Left ventricle myocardium inferior (tissue), 1 donor: ENCODE results near the gene SH3PXD2B. TPM values are rescaled to one million over a fixed set of nuclear protein-coding genes. Genes with fewer than 3 reads are reported as not detected.
"Not testable (repeated sequence)": the region's sequence is repeated elsewhere in the genome, so short reads cannot be mapped to it uniquely, and the experiment has no call there.

ENCODE experiments used
- DNase-seq: peaks from one replicate; pipeline ENCODE4 v3.0.0-alpha.2; 2020
- H3K27ac ChIP-seq: fragments of 200-600 bp; replicated peaks from 2 replicates; pipeline ENCODE4 v1.8.0; 2021
- H3K27me3 ChIP-seq: fragments of 200-600 bp; 2 replicates; pipeline ENCODE4 v1.8.0; 2021; ENCODE audit warnings: low read depth
- H3K36me3 ChIP-seq: fragments of 200-600 bp; 2 replicates; pipeline ENCODE4 v1.8.0; 2021
- H3K4me1 ChIP-seq: fragments of 200-600 bp; 2 replicates; pipeline ENCODE4 v1.8.0; 2021
- H3K4me3 ChIP-seq: fragments of 200-600 bp; 2 replicates; pipeline ENCODE4 v1.8.0; 2021; ENCODE audit warnings: mild to moderate bottlenecking, moderate library complexity
- H3K9me3 ChIP-seq: fragments of 200-600 bp; replicated peaks from 2 replicates; pipeline ENCODE4 v1.8.0; 2021
- intact Hi-C: fragments of 100-400 bp; cut with micrococcal nuclease; formaldehyde crosslinking; loops from one replicate; pipeline ENCODE4 v1.11.0; 2022
- total RNA-seq: library from RNA; stranded (reverse); fragmentation: NEBNext Ultra II Directional; extraction: Animal tissue kit (Norgen Biotek cat#: 25700); gene quantifications from one replicate; pipeline ENCODE4 v1.2.1, GENCODE V29; 2021
- TF ChIP-seq, protein P1 (sequence below): fragments of 200-600 bp; IDR thresholded peaks from 2 replicates; pipeline ENCODE4 v1.8.0; 2021; ENCODE audit warnings: antibody characterized with exemption, mild to moderate bottlenecking, borderline replicate concordance
- donor health status: DM: no; HTN: yes; CAD: no; lungs with severe emphysema.

Gene SH3PXD2B
- total RNA-seq, 1 donor from 2014 or later: 5.2 TPM

DNA sequence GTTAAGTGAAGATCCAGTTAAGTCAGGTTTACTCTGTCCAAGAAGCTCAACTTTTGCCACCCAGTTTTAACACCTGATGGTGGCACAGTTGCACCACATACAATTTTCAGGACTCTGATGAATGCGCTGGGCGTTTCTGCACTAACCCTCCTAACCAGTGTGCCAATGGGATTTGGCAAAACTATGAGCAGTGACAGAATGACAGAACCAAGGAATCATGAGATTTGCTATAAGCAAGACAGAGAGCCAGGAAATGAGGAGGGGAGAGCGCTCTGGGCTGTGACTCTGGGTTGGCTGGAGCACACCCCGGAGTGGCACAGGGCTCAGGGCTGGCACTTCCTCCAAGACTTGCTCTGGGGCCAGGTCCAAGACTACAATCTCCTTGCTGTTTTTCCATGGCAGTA, 84.1 kb downstream of the SH3PXD2B start:
- H3K9me3 ChIP-seq: peaks cover 19% of the 10 kb centered on the region
- TF ChIP-seq, protein P1, sequence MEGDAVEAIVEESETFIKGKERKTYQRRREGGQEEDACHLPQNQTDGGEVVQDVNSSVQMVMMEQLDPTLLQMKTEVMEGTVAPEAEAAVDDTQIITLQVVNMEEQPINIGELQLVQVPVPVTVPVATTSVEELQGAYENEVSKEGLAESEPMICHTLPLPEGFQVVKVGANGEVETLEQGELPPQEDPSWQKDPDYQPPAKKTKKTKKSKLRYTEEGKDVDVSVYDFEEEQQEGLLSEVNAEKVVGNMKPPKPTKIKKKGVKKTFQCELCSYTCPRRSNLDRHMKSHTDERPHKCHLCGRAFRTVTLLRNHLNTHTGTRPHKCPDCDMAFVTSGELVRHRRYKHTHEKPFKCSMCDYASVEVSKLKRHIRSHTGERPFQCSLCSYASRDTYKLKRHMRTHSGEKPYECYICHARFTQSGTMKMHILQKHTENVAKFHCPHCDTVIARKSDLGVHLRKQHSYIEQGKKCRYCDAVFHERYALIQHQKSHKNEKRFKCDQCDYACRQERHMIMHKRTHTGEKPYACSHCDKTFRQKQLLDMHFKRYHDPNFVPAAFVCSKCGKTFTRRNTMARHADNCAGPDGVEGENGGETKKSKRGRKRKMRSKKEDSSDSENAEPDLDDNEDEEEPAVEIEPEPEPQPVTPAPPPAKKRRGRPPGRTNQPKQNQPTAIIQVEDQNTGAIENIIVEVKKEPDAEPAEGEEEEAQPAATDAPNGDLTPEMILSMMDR: no peak
- DNase-seq: no peak
- peaks cover 26% of the 10 kb centered on the region for H3K36me3 ChIP-seq
- H3K27ac ChIP-seq: no peak overlapping the region
- no peaks in the 10 kb centered on the region for H3K27me3 ChIP-seq
- no peak overlapping the region for H3K4me3 ChIP-seq
- intact Hi-C loops: no loop called here
- no peaks in the 10 kb centered on the region for H3K4me1 ChIP-seq

DNA sequence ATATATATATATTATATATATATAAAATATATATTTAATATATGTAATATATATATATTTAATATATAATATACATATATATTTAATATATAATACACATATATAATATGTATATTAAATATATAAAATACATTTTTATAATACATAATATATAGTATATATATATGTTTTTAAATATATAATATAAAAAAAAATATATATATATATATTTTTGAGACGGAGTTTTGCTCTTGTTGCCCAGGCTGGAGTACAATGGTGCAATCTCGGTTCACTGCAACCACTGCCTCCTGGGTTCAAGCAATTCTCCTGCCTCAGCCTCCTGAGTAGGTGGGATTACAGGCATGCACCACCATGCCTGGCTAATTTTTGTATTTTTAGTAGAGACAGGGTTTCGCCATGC, 85.6 kb downstream of the SH3PXD2B start:
- H3K4me3 ChIP-seq, H3K27ac ChIP-seq, DNase-seq, intact Hi-C loops, H3K27me3 ChIP-seq, H3K4me1 ChIP-seq: not testable (repeated sequence)
- H3K36me3 ChIP-seq: peaks cover 26% of the 10 kb centered on the region
- H3K9me3 ChIP-seq: peaks cover 19% of the 10 kb centered on the region

DNA sequence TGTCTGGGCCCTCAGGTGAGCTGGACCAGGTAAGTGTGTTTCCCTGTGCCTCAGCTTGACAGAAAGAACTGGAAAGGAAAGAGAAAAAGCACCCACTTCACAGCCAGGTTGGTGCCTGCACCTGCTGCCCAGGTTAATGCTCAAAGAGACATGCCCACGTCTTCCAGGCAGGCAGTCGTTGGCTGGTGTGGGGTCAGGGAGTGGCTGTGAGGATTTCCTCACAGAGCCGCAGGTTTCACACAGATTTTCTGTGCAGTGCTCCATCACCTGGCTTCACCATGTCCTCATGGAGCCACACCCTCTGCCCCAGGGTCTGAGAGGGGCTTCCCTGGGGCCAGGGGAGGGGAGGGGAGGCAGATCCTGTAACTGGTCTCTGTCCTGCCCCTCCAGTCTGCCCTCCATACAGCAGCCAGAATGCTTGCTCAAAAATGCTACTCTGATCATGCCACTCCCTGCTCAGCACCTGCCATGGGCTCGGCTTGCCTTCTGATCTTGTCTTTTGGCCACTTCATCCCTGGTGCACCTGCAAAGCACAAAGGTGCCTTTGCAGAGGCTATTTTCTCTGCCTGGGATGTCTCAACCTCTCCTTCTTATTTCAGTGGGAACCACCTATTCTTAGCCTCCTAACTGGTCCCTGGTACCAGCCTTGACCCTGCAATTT, 88.2 kb downstream of the SH3PXD2B start:
- no peaks in the 10 kb centered on the region for H3K27me3 ChIP-seq
- intact Hi-C loops: no loop called here

DNA sequence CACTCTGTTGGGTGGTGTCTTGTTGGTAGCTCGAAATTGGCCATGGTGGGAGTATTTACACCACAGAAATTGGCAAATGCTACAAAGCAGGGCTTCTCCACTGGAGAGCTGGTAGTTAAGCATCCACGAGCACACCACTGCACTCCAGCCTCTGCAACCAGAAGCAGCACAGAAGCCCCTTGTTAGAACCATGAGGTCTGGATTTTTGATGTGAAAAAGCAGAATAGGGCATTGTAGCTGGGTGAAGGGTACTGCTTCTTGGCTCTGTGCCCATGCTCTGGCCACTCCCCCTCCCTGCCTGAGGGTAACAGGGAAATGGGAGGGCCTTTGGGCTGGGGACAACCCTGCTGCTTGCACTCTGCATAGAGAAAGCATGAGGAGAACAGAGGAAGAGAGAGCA, 89.6 kb downstream of the SH3PXD2B start:
- no peak for DNase-seq
- Histone ChIP-seq H3K27me3 (no peaks in the 10 kb centered on the region), H3K36me3 (peaks cover 4% of the 10 kb centered on the region), H3K9me3 (no peaks in the 10 kb centered on the region), H3K27ac (no peak overlapping the region), H3K4me1 (no peaks in the 10 kb centered on the region), H3K4me3 (no peak overlapping the region)
- intact Hi-C loops: no loop called here
- TF ChIP-seq, protein P1: no peak

More for the DNA sequence above, 88.2 kb downstream of the SH3PXD2B start:
- TF ChIP-seq, protein P1: no peak
- Histone ChIP-seq H3K36me3 (peaks cover 9% of the 10 kb centered on the region), H3K9me3 (peaks cover 7% of the 10 kb centered on the region), H3K27ac (no peak overlapping the region), H3K4me3 (no peak overlapping the region), H3K4me1 (no peaks in the 10 kb centered on the region)
- DNase-seq: no peak

DNA sequence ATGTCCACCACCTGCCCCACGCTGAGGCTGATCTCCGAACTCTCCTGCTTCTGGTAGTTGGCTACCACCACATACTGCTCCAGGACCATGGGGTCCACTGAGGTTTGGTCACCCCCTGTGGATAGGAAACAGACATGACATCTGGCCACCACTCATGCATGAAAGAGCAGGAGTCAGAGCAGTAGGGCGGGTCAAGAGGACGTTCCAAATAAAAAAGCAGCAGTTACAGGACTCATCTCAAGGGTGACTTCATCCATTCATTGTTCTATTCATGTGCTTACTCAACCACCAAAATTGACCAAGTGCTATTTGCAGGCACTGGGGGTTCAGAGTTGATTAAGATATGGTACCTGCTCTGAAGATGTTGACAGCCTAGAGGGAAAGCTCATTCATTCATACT, 91.6 kb downstream of the SH3PXD2B start:
- no peak for DNase-seq
- Histone ChIP-seq H3K36me3 (peaks cover 16% of the 10 kb centered on the region), H3K27me3 (no peaks in the 10 kb centered on the region), H3K4me1 (no peaks in the 10 kb centered on the region), H3K9me3 (no peaks in the 10 kb centered on the region), H3K27ac (no peak overlapping the region), H3K4me3 (no peak overlapping the region)
- TF ChIP-seq, protein P1: no peak
- intact Hi-C loops: no loop called here

DNA sequence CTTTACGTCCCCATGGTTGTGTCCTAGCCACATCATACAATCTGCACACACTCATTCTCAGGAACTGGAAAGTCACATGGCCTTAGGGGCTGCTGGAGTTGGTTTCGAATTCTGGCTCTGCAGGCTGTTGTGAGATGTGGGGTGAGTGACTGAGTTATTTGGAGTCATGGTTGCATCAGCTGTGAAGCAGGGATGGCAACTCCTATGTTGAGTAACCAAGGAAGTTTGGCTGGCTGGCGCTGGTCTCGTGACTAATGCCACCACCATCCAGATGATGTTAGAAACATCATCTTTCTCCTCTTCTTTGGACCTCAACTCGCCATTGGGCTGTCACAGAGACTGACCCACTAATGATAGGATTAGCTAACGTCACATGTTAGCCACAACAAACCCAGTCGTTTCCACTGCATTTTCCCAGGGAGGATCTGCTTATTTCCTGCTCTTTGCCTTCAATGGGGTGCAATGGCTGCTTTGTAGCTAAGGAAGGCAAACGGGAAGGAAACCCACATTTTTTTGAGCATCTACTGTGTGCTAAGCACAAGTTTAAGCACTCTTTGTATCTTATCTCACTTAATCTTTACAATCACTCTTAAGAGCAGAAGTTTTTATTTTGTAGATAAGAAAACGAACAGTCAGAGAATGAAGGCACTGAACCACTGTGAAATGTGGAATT, 92.6 kb downstream of the SH3PXD2B start:
- intact Hi-C loops: no loop called here
- no peak for DNase-seq
- Histone ChIP-seq H3K27ac (no peak overlapping the region), H3K9me3 (no peaks in the 10 kb centered on the region), H3K36me3 (peaks cover 22% of the 10 kb centered on the region), H3K27me3 (no peaks in the 10 kb centered on the region), H3K4me1 (no peaks in the 10 kb centered on the region), H3K4me3 (no peak overlapping the region)
- TF ChIP-seq, protein P1: no peak
